Measurements from ENCODE around the gene IL1R1.

IL1R1 gene

DNA sequence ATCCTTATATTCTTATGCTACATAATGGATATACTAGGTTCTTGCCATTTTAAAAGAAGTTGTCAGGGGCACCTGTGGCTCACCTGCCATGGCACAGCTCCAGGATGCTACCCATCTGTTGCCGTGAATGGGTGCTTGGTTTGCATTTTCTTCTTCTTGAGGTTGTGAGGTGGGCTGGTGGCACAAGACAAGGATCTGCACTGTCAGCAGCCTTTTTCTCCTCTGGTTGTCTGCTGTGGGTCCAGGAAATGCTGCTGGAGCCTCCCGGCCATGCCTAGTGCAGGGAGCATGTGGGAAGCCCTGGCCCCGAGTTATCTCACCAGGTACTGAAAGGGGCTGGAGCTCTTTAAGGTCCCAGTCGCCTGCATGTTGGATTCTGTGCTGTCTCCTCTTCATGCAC, 2.6 kb downstream of the IL1R1 start:
- no peak for DNase-seq (ENCODE audit: low read depth)
- TF ChIP-seq, protein P1, sequence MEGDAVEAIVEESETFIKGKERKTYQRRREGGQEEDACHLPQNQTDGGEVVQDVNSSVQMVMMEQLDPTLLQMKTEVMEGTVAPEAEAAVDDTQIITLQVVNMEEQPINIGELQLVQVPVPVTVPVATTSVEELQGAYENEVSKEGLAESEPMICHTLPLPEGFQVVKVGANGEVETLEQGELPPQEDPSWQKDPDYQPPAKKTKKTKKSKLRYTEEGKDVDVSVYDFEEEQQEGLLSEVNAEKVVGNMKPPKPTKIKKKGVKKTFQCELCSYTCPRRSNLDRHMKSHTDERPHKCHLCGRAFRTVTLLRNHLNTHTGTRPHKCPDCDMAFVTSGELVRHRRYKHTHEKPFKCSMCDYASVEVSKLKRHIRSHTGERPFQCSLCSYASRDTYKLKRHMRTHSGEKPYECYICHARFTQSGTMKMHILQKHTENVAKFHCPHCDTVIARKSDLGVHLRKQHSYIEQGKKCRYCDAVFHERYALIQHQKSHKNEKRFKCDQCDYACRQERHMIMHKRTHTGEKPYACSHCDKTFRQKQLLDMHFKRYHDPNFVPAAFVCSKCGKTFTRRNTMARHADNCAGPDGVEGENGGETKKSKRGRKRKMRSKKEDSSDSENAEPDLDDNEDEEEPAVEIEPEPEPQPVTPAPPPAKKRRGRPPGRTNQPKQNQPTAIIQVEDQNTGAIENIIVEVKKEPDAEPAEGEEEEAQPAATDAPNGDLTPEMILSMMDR (conservative IDR thresholded peaks at IDR 0.05; ENCODE audit: control insufficient read depth, insufficient read depth, low read depth, low read length), result no peak
- no peak overlapping the region for H3K4me3 ChIP-seq (ENCODE audit: control insufficient read depth, low read depth, low read length)

DNA sequence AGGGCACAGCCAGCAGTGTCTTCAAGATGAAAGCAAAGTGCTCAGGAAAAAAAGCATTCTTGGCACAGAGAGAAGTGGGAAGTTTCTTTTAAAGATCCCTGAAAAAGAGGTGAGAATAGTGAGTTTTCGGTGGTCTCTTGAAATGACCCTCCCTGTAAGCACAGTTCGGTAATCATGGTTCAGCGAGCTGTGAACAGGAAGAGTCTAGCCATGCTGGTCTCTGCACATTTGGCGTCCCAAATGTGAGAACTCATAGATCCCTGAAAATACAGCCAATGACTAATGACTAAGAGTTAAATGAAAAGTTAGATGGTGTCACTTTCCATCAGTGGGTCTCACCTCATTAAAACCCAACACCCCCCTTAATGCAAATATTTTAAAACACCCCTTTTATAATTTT, 3.4 kb downstream of the IL1R1 start:
- TF ChIP-seq, protein P1 (conservative IDR thresholded peaks at IDR 0.05; ENCODE audit: control insufficient read depth, insufficient read depth, low read depth, low read length), result no peak
- no peak for DNase-seq (ENCODE audit: low read depth)
- no peak overlapping the region for H3K4me3 ChIP-seq (ENCODE audit: control insufficient read depth, low read depth, low read length)

DNA sequence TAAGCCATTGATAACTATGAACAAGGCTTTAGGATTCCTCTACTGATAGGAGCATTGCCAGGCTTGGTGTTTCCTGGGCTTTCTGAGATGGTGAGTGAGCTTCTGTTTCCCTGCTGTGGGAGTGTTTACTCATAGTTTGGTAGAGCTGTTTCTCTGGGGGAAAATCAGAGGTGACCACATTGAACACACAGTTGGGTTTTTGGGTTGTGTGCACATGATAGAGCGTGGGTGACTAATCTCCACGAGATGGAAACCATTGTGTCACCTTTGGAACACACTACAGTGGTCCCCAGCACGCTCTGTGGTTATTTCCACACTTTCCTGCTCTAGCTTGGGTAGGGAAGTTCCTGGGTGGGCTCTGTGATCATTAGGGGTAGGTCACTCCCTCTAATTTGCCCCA, 5.4 kb downstream of the IL1R1 start:
- DNase-seq (ENCODE audit: low read depth), result peak; percentile 92
- H3K4me3 ChIP-seq (ENCODE audit: control insufficient read depth, low read depth, low read length), result no peak overlapping the region
- TF ChIP-seq, protein P1 (conservative IDR thresholded peaks at IDR 0.05; ENCODE audit: control insufficient read depth, insufficient read depth, low read depth, low read length), result no peak

DNA sequence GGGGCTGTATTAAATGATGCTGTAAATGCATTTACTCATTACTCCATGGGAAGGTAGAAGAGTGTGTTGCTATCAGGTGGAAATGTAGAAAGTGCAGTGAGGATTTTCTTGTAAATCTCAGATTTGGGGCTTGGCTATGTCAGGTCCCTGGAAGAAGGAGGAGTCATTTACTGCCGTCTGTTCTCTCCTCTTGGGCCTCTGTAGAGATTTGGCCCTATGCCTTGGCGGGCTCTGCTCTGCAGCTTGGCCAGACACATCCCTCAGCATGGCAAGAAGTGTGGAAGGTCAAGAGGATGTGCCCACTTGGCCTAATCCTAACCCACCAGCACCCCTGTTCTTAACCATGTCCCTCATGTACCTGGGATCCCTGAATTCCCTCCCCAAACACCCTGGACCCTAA, 6.7 kb downstream of the IL1R1 start:
- TF ChIP-seq, protein P1 (conservative IDR thresholded peaks at IDR 0.05; ENCODE audit: control insufficient read depth, insufficient read depth, low read depth, low read length), result no peak
- no peak overlapping the region for H3K4me3 ChIP-seq (ENCODE audit: control insufficient read depth, low read depth, low read length)
- no peak for DNase-seq (ENCODE audit: low read depth)

DNA sequence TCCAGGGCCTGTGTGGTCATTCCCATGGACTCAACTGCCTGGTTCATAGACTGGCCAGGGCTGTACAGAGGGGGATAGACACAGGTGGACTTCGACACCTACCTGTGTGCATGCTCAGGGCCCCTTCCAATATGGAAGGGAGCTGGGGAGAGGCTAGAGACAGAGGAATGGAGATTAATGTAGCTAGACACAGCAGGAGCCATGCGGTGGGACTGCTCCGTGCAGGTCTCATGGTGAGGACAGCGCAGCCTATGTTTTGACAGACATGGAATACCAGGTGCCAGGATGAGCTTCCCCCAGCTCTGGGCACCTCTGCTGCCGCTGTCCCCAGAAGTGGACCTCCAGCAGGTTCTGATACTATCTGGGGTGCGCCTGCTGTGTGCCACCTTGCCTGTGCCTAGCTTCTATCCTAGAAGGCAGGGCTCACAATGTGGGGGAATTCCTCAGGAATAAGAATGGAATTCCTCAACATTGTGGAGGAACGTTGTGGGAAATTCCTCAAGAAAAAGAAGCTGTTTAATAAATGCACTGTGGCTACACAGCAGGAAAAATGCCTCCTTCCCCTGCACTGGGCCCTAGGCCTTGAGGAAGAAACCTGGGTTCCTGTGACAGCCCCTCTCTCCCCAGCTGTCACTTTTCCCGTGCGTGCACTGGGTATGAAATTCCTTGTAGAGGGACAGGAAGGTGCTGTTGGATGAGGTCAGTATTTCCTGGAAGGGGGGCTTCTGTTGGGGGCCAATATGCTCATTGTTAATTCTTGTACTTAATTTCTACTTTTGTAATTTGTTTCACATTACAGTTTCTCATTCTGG, 7.3 kb downstream of the IL1R1 start:
- DNase-seq (ENCODE audit: low read depth), result no peak

DNA sequence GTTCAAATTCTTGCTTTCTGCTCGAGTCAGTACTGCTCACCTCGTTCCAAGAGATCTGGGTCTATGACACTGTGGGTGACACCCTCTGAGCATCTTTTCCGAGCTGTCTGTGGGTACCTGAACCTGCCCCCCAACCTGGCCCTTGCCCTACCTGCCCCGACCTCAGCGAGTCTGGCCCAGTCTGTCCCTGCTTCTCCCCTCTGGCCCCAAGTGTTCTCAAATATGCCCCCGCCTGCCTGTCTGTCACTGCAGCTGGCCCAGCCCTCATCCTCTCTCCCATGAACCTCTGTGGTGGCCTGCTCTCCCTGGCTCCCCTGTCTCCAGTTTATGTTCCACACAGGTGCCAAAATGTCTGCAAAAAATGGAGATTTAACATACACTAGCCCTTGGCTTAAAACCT, 11.8 kb downstream of the IL1R1 start:
- no peak for DNase-seq (ENCODE audit: low read depth)
- TF ChIP-seq, protein P1 (conservative IDR thresholded peaks at IDR 0.05; ENCODE audit: control insufficient read depth, insufficient read depth, low read depth, low read length), result no peak
- no peak overlapping the region for H3K4me3 ChIP-seq (ENCODE audit: control insufficient read depth, low read depth, low read length)

More for the DNA sequence above, 7.3 kb downstream of the IL1R1 start:
- H3K4me3 ChIP-seq (ENCODE audit: control insufficient read depth, low read depth, low read length), result no peak overlapping the region
- TF ChIP-seq, protein P1 (conservative IDR thresholded peaks at IDR 0.05; ENCODE audit: control insufficient read depth, insufficient read depth, low read depth, low read length), result no peak

All from fibroblast of mammary gland (primary cell).